Smooth muscle cell (in vitro differentiated cells): ENCODE measurements around the gene PLAA. TPM values are rescaled to one million over a fixed set of nuclear protein-coding genes. Genes with fewer than 3 reads are reported as not detected.

ENCODE experiments used
- DNase-seq: peaks from one replicate; lab custom pipeline; 2025; ENCODE audit not compliant: unreplicated experiment; lab: John Stamatoyannopoulos, UW
- H2AFZ ChIP-seq: fragments of 200-600 bp; sonication (generic); 2 replicates; pipeline ENCODE4 v1.6.0; 2016; ENCODE audit warnings: antibody characterized with exemption, low read depth, mild to moderate bottlenecking
- H3F3A ChIP-seq: fragments of 200-600 bp; sonication (generic); 2 replicates; pipeline ENCODE4 v1.6.0; 2017; ENCODE audit warnings: antibody characterized with exemption, low read depth
- H3K27ac ChIP-seq: fragments of 200-600 bp; sonication (generic); 2 replicates; pipeline ENCODE4 v1.5.1; 2016; ENCODE audit warnings: low read depth, mild to moderate bottlenecking
- H3K27me3 ChIP-seq: fragments of 200-600 bp; sonication (generic); 2 replicates; pipeline ENCODE4 v1.6.1; 2016; ENCODE audit warnings: low read depth, mild to moderate bottlenecking
- H3K36me3 ChIP-seq: fragments of 200-600 bp; sonication (generic); 2 replicates; pipeline ENCODE4 v1.5.1; 2016; ENCODE audit warnings: low read depth
- H3K4me1 ChIP-seq: fragments of 200-600 bp; sonication (generic); 2 replicates; pipeline ENCODE4 v1.5.1; 2016; ENCODE audit warnings: low read depth
- H3K4me2 ChIP-seq: fragments of 200-600 bp; sonication (generic); 2 replicates; pipeline ENCODE4 v1.6.0; 2016; ENCODE audit warnings: mild to moderate bottlenecking
- H3K4me3 ChIP-seq: fragments of 200-600 bp; sonication (generic); 2 replicates; pipeline ENCODE4 v1.5.1; 2016; ENCODE audit warnings: mild to moderate bottlenecking
- H3K79me2 ChIP-seq: fragments of 200-600 bp; sonication (generic); 2 replicates; pipeline ENCODE4 v1.6.0; 2016; ENCODE audit warnings: low read depth, mild to moderate bottlenecking
- H3K9ac ChIP-seq: fragments of 200-600 bp; sonication (generic); 2 replicates; pipeline ENCODE4 v1.6.0; 2016; ENCODE audit warnings: low read depth
- H3K9me3 ChIP-seq: fragments of 200-600 bp; sonication (generic); replicated peaks from 2 replicates; pipeline ENCODE4 v1.5.1; 2016; ENCODE audit warnings: low read depth
- H4K20me1 ChIP-seq: fragments of 200-600 bp; sonication (generic); 2 replicates; pipeline ENCODE4 v1.6.0; 2016; ENCODE audit warnings: low read depth
- WGBS: methylation state at CpG from one replicate; pipeline ENCODE4 v1.1.7; 2016; ENCODE audit warnings: low lambda C conversion rate; 5-methylcytosine and 5-hydroxymethylcytosine counted together
- polyA plus RNA-seq: library from polyadenylated mRNA; unstranded; fragments of >200 nt; fragmentation: Nextera tagmentation; extraction: Ambion mirVana; gene quantifications from 2 replicates; pipeline ENCODE4 v1.2.1, GENCODE V29; 2016
- total RNA-seq: library from RNA; depleted of rRNA; stranded (reverse); fragments of >200 nt; gene quantifications from 2 replicates; pipeline ENCODE4 v1.2.3, GENCODE V29; 2014
- TF ChIP-seq, protein P1 (sequence below): fragments of 200-600 bp; sonication (generic); IDR thresholded peaks from 2 replicates; pipeline ENCODE4 v1.5.1; 2017; ENCODE audit warnings: borderline replicate concordance, mild to moderate bottlenecking, antibody characterized with exemption; ENCODE audit not compliant: insufficient read depth, poor library complexity, severe bottlenecking

Gene PLAA
- total and polyA plus RNA-seq, 2 experiments from 2014 or later, result 30.3 to 32.3 TPM

GRCh38 chr9:26904671-26905070 is 42.4 kb downstream of the PLAA start:
- H2AFZ ChIP-seq, result no peak overlapping the region
- H3K9me3 ChIP-seq, result no peaks in the 10 kb centered on the region
- no peaks in the 10 kb centered on the region for H4K20me1 ChIP-seq
- H3K9ac ChIP-seq, result no peak overlapping the region
- H3K79me2 ChIP-seq, result no peaks in the 10 kb centered on the region
- 90% methylated on average over 1 of the region's 1 CpG for WGBS
- H3F3A ChIP-seq, result no peaks in the 10 kb centered on the region
- H3K4me2 ChIP-seq, result no peak overlapping the region
- no peak overlapping the region for H3K27ac ChIP-seq
- H3K4me1 ChIP-seq, result no peaks in the 10 kb centered on the region
- TF ChIP-seq, protein P1, sequence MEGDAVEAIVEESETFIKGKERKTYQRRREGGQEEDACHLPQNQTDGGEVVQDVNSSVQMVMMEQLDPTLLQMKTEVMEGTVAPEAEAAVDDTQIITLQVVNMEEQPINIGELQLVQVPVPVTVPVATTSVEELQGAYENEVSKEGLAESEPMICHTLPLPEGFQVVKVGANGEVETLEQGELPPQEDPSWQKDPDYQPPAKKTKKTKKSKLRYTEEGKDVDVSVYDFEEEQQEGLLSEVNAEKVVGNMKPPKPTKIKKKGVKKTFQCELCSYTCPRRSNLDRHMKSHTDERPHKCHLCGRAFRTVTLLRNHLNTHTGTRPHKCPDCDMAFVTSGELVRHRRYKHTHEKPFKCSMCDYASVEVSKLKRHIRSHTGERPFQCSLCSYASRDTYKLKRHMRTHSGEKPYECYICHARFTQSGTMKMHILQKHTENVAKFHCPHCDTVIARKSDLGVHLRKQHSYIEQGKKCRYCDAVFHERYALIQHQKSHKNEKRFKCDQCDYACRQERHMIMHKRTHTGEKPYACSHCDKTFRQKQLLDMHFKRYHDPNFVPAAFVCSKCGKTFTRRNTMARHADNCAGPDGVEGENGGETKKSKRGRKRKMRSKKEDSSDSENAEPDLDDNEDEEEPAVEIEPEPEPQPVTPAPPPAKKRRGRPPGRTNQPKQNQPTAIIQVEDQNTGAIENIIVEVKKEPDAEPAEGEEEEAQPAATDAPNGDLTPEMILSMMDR, result no peak
- peaks cover 11% of the 10 kb centered on the region for H3K36me3 ChIP-seq
- H3K27me3 ChIP-seq, result no peaks in the 10 kb centered on the region
- DNase-seq, result no peak
- H3K4me3 ChIP-seq, result no peak overlapping the region

DNA sequence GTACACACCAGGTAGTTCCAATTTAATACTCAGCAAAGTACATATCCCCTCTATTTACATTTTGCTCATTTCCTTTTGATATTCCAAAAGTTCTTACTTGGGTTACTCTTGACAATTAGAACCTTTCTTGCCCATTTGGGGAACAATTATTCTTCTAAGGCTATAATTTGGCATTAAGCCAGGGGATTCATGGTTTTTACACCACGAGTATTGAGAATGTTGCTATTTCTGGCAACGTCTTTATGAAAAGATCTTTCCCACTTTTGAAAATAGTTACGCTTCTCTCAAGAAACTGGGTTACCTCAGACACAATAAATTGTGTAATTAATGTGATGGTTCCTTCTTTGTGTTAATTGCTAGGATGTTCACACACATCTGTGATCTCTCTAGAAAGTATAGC is 43.0 kb downstream of the PLAA start:
- Histone ChIP-seq H3K27me3 (no peaks in the 10 kb centered on the region), H3K27ac (no peak overlapping the region), H3K36me3 (peaks cover 11% of the 10 kb centered on the region), H4K20me1 (no peaks in the 10 kb centered on the region), H3K9ac (no peak overlapping the region), H3K9me3 (no peaks in the 10 kb centered on the region), H3K4me3 (no peak overlapping the region), H3K79me2 (no peaks in the 10 kb centered on the region), H2AFZ (no peak overlapping the region), H3K4me1 (no peaks in the 10 kb centered on the region), H3K4me2 (no peak overlapping the region), H3F3A (no peaks in the 10 kb centered on the region)
- WGBS, result 94% methylated on average over 3 of the region's 3 CpGs
- TF ChIP-seq, protein P1, result no peak
- DNase-seq, result no peak

- 18% methylated on average over 7 of the region's 7 CpGs for WGBS
- Histone ChIP-seq H2AFZ (peak overlapping the region; percentile 93), H3K79me2 (peaks cover 38% of the 10 kb centered on the region), H3K27me3 (no peaks in the 10 kb centered on the region), H3F3A (peaks cover 3% of the 10 kb centered on the region), H3K4me3 (peak overlapping the region; percentile 93), H3K4me1 (peaks cover 8% of the 10 kb centered on the region), H3K9ac (peak overlapping the region; percentile 95), H3K4me2 (peak overlapping the region; percentile 95), H3K27ac (peak overlapping the region; percentile 95), H4K20me1 (peaks cover 4% of the 10 kb centered on the region), H3K36me3 (no peaks in the 10 kb centered on the region), H3K9me3 (no peaks in the 10 kb centered on the region)
- TF ChIP-seq, protein P1, result no peak
- DNase-seq, result no peak
Observed at GRCh38 chr9:26893030-26893676, 53.9 kb downstream of the PLAA start.
